ENCODE results near the gene DGKZ. TPM values are rescaled to one million over a fixed set of nuclear protein-coding genes. Genes with fewer than 3 reads are reported as not detected.

DGKZ gene
- total and polyA plus RNA-seq, 2 donors (not counting 3 experiments of a cell fraction or from before 2014, with no cell fraction given): 88.8 to 127 TPM

DNA sequence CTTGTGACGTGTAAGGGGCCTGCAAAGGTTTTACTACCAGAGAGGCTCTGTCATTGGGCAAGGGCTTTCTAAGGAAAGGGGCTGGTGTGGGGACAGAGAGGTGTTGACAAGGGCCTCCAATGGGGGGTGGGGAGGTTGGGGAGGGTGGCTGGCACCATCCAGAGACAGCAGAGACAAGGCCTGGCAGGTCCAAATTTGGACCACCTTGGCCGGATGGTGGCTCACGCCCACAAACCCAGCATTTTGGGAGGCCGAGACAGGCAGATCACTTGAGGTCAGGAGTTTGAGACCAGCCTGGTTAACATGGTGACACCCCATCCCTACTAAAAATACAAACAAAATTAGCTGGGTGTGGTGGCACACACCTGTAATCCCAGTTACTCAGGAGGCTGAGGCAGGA, 46.5 kb downstream of the DGKZ start:
- dilution Hi-C loops (cut with MboI; ENCODE audit: extremely low pct_ligation_motif_present, low sequenced_read_pairs) (no loop called here), intact Hi-C loops (cut with micrococcal nuclease) (no loop called here)
- BruUV-seq (replicated peaks): no TSS peak

More for the DNA sequence above, 46.5 kb downstream of the DGKZ start:
- H3K36me3 ChIP-seq (ENCODE audit: control insufficient read depth in 2 of 2, extremely low read depth in 1 of 2, insufficient read depth in 2 of 2, low read length in 2 of 2): peaks cover 0 to 17% of the 10 kb centered on the region in 2 experiments
- H4K20me1 ChIP-seq (replicated peaks; ENCODE audit: control insufficient read depth, extremely low read depth, insufficient read depth, low read length): no peaks in the 10 kb centered on the region
- H3K27me3 ChIP-seq (ENCODE audit: control insufficient read depth in 2 of 2, insufficient read depth in 2 of 2, low read length in 2 of 2): peaks cover 14 to 25% of the 10 kb centered on the region in 2 experiments
- TF ChIP-seq POLR2AphosphoS5 (IDR thresholded peaks at IDR 0.05; ENCODE audit: insufficient read depth, low read depth, low read length) (no peak), GATA2 (IDR thresholded peaks at IDR 0.05; ENCODE audit: insufficient read depth, insufficient read length, low read depth, low read length) (no peak), MAX (IDR thresholded peaks at IDR 0.05; ENCODE audit: insufficient read depth, insufficient read length) (no peak), MYC (IDR thresholded peaks at IDR 0.05; ENCODE audit: low read depth, low read length) (no peak), FOS (IDR thresholded peaks at IDR 0.05; ENCODE audit: borderline replicate concordance, insufficient read depth, low read length) (no peak), POLR2A (IDR thresholded peaks at IDR 0.05; ENCODE audit: low read depth, low read length) (no peak), EZH2 (IDR thresholded peaks at IDR 0.05; ENCODE audit: borderline replicate concordance, low read depth, low read length, severe bottlenecking) (no peak), JUN (IDR thresholded peaks at IDR 0.05; ENCODE audit: borderline replicate concordance, insufficient read depth, insufficient read length, low read depth) (no peak), CTCF (IDR thresholded peaks at IDR 0.05; ENCODE audit: extremely low read depth in 1 of 2, insufficient read depth in 1 of 2, low read depth in 1 of 2, low read length in 2 of 2) (no peak)
- DNase-seq (ENCODE audit: low read depth, low spot score) (no peak), FAIRE-seq (no peak)
- POLR2A ChIA-PET: no interaction called here
- H3K79me2 ChIP-seq (ENCODE audit: control insufficient read depth, insufficient read depth, low read length): no peaks in the 10 kb centered on the region
- H3K9me1 ChIP-seq (replicated peaks; ENCODE audit: control insufficient read depth, extremely low read depth, insufficient read depth, low read length): no peaks in the 10 kb centered on the region
- no peak overlapping the region for H3K4me3 ChIP-seq (replicated peaks in 1 of 3; ENCODE audit: insufficient read depth in 1 of 3, low read depth in 1 of 3, low read length in 3 of 3)
- no peak overlapping the region for H2AFZ ChIP-seq (ENCODE audit: low read depth, low read length)
- peaks cover 3% of the 10 kb centered on the region for H3K4me1 ChIP-seq (ENCODE audit: control insufficient read depth, extremely low read depth, insufficient read depth, low read length)
- CTCF ChIA-PET: interaction anchor here (2.6 to 7.2 kb wide), 2 partner anchors 97 to 145 kb away, joined by 23 to 99 read pairs; no protein-coding TSS in a partner anchor
- no peaks in the 10 kb centered on the region for H3K9me3 ChIP-seq (replicated peaks; ENCODE audit: control insufficient read depth, insufficient read depth, low read length)
- H3K27ac ChIP-seq (ENCODE audit: insufficient read depth, low read depth, low read length): no peak overlapping the region
- H3K9ac ChIP-seq (replicated peaks; ENCODE audit: extremely low read depth, insufficient read depth, low read length): no peak overlapping the region
- no peak overlapping the region for H3K4me2 ChIP-seq (ENCODE audit: insufficient read depth, low read length)
